Stimulated activated CD4-positive, alpha-beta T cell treated with anti-CD3 and anti-CD28 coated beads, TNF-alpha, amount 100 ng/mL, for 1 hour (primary cell): ENCODE measurements around the gene PIEZO2.
"Not testable (repeated sequence)": the region's sequence is repeated elsewhere in the genome, so short reads cannot be mapped to it uniquely, and the experiment has no call there.

Source experiments
- DNase-seq, 3 donors: peaks; one replicate each; pipeline ENCODE4 v3.0.0-alpha.2; 2020; ENCODE audit warnings: low read depth in 3 of 3, low spot score in 1 of 3

The PIEZO2 gene

DNA sequence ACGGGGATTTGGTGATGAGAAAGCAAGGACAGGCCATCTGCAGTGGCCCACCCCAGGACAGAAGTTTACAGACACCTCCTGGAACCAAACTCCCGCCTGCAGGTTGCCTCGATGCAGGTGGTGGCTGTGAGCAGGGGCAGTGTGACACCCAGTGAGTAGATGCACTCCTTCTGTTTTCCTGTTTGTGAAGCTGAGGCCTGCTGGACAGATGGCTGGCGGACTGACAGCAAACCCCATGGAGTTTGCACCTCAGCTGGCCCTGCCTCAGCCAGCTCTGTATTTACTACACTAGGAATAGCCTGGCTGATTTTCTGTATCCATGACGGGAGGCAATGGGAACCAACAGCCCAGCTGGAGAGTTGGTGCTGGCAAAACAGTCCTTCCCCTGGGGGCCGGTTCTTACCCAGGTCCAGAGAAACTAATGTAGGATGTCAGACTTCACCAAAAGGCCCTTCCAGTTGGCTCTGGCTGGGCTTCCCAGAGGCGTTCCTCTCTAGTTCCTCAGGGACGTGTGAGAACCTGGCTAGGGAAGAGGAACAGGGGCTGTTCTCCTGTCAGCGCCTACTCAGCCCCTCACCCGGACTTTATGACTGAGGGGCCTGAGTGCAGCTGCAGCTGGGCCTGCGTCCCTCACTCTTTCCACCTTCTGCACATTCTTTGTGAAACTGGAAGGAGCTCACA lies 511.4 kb downstream of the PIEZO2 start:
- not testable (repeated sequence) for DNase-seq

DNA sequence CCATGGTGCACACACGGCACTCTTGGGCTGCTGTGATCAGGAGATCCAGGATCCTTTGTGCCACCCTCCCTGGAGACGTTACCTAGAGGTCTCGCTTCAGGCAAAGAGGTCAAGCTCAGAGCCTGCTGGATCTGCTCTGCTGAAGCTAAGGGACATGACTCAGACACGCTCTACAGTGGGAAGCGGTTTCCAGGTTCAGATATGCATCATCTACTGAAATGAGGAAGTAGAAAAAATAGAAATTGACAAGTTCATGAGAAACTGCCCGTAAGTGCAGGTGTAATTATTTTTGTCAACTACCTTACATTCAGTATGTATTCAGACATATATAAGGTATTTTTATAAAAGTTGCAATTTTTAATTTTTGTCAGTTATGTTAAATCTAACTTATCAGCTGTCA lies 520.3 kb downstream of the PIEZO2 start:
- not testable (repeated sequence) for DNase-seq

GRCh38 chr18:10626606-10627213 lies 522.7 kb downstream of the PIEZO2 start:
- DNase-seq = not testable (repeated sequence)

GRCh38 chr18:10623606-10624005 lies 525.8 kb downstream of the PIEZO2 start:
- DNase-seq = not testable (repeated sequence)

- DNase-seq = not testable (repeated sequence)
Observed at GRCh38 chr18:10622982-10623381, 526.4 kb downstream of the PIEZO2 start.

- not testable (repeated sequence) for DNase-seq
Observed at GRCh38 chr18:10620670-10621329, 528.6 kb downstream of the PIEZO2 start.
